GM12873 (cell line): Measurements from ENCODE around the gene KHSRP.

Experiments
- TF ChIP-seq, protein P1 (sequence below): IDR thresholded peaks from 2 replicates; pipeline ENCODE4 v1.5.1; 2012; ENCODE audit warnings: low read depth, mild to moderate bottlenecking, moderate library complexity, low read length, control low read depth; ENCODE audit not compliant: insufficient read depth; ENCODE audit errors: missing control alignments

KHSRP gene, protein sequence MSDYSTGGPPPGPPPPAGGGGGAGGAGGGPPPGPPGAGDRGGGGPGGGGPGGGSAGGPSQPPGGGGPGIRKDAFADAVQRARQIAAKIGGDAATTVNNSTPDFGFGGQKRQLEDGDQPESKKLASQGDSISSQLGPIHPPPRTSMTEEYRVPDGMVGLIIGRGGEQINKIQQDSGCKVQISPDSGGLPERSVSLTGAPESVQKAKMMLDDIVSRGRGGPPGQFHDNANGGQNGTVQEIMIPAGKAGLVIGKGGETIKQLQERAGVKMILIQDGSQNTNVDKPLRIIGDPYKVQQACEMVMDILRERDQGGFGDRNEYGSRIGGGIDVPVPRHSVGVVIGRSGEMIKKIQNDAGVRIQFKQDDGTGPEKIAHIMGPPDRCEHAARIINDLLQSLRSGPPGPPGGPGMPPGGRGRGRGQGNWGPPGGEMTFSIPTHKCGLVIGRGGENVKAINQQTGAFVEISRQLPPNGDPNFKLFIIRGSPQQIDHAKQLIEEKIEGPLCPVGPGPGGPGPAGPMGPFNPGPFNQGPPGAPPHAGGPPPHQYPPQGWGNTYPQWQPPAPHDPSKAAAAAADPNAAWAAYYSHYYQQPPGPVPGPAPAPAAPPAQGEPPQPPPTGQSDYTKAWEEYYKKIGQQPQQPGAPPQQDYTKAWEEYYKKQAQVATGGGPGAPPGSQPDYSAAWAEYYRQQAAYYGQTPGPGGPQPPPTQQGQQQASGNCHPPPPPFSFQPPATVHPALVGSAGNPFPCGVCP

DNA sequence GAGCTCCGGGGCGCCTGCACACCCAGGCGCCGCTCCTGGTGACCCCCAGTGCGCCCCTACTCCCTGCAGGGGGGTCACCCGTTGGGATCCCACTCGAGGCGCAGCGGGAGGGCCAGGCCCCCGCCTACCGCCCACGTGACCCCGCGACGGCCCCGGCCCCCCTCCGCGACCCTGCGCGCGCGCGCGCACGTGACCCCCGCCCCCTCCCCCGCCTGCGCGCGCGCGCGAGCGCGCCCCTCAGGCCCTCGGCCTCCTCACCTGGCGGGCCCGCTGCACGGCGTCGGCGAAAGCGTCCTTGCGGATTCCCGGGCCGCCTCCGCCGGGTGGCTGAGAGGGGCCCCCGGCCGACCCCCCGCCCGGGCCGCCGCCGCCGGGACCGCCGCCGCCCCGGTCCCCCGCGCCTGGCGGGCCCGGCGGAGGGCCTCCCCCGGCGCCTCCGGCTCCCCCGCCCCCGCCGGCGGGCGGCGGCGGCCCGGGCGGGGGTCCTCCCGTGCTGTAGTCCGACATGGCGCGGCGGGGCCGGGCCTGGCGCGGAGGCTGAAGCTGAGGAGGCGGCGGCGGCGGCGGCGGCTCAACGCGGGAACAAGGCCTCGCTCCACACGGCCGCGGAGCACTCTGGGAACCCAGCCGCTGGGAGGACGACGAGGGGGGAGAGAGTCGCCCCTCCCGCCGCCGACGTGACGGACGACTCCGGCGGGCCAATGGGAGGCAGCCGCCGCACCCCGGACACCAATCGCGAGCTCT lies at the start of gene KHSRP:
Gene KHSRP, minus strand, starts transcription at position 617 of the 744 bp plus-strand sequence. Its CDS starts 110 bp downstream, at position 507.
- TF ChIP-seq, protein P1, sequence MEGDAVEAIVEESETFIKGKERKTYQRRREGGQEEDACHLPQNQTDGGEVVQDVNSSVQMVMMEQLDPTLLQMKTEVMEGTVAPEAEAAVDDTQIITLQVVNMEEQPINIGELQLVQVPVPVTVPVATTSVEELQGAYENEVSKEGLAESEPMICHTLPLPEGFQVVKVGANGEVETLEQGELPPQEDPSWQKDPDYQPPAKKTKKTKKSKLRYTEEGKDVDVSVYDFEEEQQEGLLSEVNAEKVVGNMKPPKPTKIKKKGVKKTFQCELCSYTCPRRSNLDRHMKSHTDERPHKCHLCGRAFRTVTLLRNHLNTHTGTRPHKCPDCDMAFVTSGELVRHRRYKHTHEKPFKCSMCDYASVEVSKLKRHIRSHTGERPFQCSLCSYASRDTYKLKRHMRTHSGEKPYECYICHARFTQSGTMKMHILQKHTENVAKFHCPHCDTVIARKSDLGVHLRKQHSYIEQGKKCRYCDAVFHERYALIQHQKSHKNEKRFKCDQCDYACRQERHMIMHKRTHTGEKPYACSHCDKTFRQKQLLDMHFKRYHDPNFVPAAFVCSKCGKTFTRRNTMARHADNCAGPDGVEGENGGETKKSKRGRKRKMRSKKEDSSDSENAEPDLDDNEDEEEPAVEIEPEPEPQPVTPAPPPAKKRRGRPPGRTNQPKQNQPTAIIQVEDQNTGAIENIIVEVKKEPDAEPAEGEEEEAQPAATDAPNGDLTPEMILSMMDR: no peak

DNA sequence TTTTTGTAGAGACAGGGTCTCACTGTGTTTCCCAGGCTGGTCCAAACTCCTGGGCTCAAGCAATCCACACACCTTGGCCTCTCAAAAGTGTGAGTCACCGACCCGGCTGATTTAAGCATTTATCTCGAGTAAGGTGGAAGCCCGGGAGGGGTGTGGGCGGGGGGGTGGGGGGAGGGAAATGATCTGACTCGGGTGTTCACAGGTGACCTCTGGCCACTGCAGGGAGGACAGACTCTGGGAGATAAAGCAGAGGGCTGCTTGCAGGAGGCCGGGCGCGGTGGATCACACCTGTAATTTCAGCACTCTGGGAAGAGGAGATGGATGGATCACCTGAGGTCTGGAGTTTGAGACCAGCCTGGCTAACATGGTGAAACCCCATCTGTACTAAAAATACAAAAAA lies 49.0 kb upstream of the KHSRP start:
- TF ChIP-seq, protein P1: no peak

DNA sequence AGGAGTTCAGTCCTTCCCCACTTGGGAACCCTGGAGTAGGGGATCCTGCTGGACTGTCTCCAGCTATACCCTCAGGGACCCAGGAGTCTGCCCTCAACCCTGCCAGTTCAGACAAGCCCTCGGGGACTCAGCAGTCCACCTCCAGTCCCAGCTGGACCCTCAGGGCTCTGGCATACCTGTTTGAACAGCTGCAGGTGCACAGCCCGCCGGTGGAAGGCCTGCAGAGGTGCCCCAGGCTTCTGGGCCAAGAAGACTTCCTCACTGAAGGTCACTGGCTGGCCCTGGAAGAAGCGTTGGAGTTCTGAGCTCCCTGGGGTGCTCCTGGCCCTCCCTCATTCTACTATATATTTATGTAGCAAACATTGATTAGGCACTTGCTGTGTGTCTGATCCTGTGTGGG lies 48.1 kb upstream of the KHSRP start:
- TF ChIP-seq, protein P1: no peak

DNA sequence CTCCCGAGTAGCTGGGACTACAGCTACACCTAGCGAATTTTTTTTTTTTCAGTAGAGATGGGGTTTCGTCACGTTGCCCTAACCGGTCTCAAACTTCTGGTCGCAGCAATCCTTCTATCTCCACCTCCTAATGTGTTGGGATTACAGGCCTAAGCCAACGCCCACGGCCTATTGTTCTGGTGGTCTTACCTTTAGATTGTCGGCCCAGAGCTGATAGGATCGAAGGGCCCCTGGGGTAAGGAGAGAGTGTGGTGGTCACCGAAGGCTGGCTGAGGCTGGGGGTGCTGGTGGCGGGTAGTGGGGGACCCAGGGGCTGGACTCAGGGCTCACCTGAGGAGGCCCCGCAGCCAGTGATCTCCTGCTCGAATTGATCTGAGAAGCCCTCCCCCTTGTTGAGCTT lies 46.5 kb upstream of the KHSRP start:
- TF ChIP-seq, protein P1: no peak

DNA sequence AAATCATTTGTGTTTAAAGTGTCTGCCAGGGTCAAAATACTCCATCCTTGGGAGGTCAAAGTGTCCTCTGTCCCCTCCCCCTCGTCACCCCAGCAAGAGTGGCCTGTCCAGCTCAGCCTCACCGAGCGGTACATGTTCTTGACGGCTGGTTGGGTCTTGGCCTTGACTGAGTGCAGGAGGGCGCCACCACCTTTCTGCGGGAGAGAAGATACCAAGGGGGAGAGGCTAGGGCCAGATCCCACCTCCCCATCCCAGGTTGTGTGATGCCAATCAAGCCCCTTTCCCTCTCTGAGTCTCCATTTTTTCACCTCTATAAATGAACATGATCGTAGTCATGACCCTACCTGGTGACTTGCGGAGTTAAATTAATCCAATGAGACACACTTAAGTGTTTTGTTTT lies 45.6 kb upstream of the KHSRP start:
- TF ChIP-seq, protein P1: no peak

DNA sequence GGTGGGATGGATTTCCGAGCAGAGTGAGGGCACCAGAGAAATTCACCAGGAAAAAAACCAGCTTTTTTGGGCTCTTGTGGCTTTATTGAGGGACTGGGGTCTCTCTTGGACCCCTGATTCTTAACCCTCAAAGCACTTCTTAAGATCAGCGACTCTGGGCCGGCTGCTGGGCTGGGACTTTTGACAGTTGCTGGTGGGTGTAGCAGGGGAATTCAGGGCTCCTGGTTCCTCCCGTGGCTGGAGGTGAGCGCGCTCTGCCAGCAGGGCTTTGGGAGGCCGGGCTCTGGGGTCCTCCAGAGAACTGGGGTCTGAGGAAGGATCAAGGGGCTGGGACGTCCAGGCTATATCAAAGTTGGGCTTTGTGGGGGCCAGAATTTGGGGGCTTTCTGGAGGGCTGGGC lies 42.8 kb upstream of the KHSRP start:
- TF ChIP-seq, protein P1: no peak
